ENCODE data around the gene PRCC.

PRCC gene

DNA sequence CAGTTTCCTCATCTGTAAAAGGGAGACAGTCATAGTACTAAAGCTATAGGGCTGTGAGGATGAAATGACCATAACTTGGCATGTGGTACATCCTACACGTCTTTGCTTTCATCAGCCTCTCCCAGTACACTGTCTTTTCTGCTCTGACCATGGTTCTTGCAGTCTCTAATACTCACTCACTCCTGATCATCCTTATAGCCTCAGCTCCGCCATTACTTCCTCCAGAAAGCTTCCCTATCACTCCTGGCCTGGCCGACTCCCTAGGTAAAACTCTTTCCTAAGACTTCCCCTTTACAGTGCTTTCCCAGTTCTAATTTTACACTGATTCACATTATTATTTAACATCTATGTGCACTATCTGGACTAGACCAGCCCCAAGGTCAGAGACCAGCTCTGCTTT, 21.5 kb upstream of the PRCC start:
- H3K27ac ChIP-seq (ENCODE audit: low read length) = peak overlapping the region; percentile 97
- H3K9me3 ChIP-seq (ENCODE audit: control insufficient read depth in 1 of 2, low read length in 2 of 2) = no peaks in the 10 kb centered on the region
- peak overlapping the region; percentile 65 to 73 for H3K4me3 ChIP-seq (ENCODE audit: low read depth in 1 of 2, low read length in 2 of 2)
- H3K27me3 ChIP-seq (ENCODE audit: low read depth, low read length) = no peaks in the 10 kb centered on the region
- peaks cover 21 to 50% of the 10 kb centered on the region in 2 donors for H3K36me3 ChIP-seq (ENCODE audit: control insufficient read depth in 1 of 2, insufficient read depth in 2 of 2, low read length in 2 of 2)
- peaks cover 39 to 58% of the 10 kb centered on the region in 2 donors for H3K4me1 ChIP-seq (ENCODE audit: control insufficient read depth in 1 of 2, insufficient read depth in 2 of 2, low read length in 2 of 2)

DNA sequence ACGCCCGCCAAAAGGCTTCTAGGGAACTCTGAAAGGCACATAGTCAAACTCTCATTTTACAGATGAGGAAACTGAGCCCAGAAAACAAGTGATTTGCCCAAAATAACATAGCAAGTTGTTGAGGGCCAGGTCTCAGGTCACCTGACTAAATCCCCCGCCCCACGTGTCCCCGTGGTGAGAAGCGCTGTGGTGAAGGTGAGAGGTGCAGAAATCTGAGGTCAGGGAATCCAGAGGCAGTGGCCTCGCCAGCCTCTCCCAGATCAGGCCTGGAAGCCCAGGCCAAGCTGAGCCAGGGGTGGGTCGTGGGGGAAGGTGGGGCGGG, 21.0 kb upstream of the PRCC start:
- H3K4me3 ChIP-seq (ENCODE audit: low read depth in 1 of 2, low read length in 2 of 2) = peak overlapping the region; percentile 65 to 73
- no peaks in the 10 kb centered on the region for H3K27me3 ChIP-seq (ENCODE audit: low read depth, low read length)
- peak overlapping the region; percentile 97 for H3K27ac ChIP-seq (ENCODE audit: low read length)
- H3K4me1 ChIP-seq (ENCODE audit: control insufficient read depth in 1 of 2, insufficient read depth in 2 of 2, low read length in 2 of 2) = peaks cover 37 to 56% of the 10 kb centered on the region in 2 donors
- H3K36me3 ChIP-seq (ENCODE audit: control insufficient read depth in 1 of 2, insufficient read depth in 2 of 2, low read length in 2 of 2) = peaks cover 21 to 50% of the 10 kb centered on the region in 2 donors
- no peaks in the 10 kb centered on the region for H3K9me3 ChIP-seq (ENCODE audit: control insufficient read depth in 1 of 2, low read length in 2 of 2)

DNA sequence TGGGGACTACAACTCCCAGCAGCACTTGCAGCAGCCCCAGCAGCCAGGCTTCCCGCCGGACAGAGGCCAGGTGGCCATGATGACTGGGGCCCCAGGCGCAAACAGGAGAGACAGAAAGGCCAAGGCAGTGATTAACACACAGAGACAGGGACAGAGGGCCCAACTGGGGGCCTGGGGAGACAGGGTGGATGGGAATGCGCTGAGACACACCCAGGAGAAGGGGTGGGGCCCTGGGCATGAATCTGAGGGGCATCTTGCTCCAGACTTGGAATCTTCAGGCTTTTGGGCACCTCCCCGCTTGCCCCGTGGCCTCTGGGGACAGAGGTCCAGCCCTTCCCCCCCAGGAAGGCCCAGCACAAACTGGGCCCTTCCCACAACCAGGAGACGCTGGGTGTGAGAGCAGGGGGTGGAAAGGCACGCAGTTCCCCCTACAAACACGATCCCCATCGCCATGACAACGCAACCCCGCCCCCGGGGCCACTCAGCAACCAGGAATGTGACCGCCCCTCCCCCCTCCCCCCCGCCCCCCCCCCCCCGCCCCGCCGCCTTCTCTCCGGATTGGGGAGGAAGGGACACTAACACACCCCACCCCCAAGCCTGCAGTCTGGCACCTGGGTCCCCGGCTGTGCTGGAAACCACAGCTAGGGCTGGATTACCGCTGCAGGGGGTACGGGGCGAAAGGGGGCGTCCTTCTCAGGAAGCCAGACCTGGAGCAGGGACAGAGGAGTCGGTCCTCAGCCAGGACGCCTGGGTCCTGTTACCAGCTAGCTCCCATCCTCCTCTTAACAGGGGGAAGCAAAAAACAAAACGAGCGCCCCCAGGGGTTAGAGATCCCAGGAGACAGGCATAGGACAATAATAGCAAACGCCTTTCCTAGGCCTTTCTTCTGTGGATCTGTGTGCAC, 20.4 kb upstream of the PRCC start:
- Histone ChIP-seq H3K36me3 (ENCODE audit: control insufficient read depth in 1 of 2, insufficient read depth in 2 of 2, low read length in 2 of 2) (peaks cover 19 to 48% of the 10 kb centered on the region in 2 donors), H3K4me3 (ENCODE audit: low read depth in 1 of 2, low read length in 2 of 2) (peak overlapping the region; percentile 90 to 93), H3K9me3 (ENCODE audit: control insufficient read depth in 1 of 2, low read length in 2 of 2) (no peaks in the 10 kb centered on the region), H3K27me3 (ENCODE audit: low read depth, low read length) (no peaks in the 10 kb centered on the region), H3K27ac (ENCODE audit: low read length) (peak overlapping the region; percentile 97), H3K4me1 (ENCODE audit: control insufficient read depth in 1 of 2, insufficient read depth in 2 of 2, low read length in 2 of 2) (peaks cover 32 to 52% of the 10 kb centered on the region in 2 donors)

GRCh38 chr1:156747742-156748669, 19.3 kb upstream of the PRCC start:
- Histone ChIP-seq H3K9me3 (ENCODE audit: control insufficient read depth in 1 of 2, low read length in 2 of 2) (no peaks in the 10 kb centered on the region), H3K4me3 (ENCODE audit: low read depth in 1 of 2, low read length in 2 of 2) (peak overlapping the region; percentile 90 to 93), H3K27ac (ENCODE audit: low read length) (peak overlapping the region; percentile 96), H3K27me3 (ENCODE audit: low read depth, low read length) (no peaks in the 10 kb centered on the region), H3K4me1 (ENCODE audit: control insufficient read depth in 1 of 2, insufficient read depth in 2 of 2, low read length in 2 of 2) (peaks cover 38 to 59% of the 10 kb centered on the region in 2 donors), H3K36me3 (ENCODE audit: control insufficient read depth in 1 of 2, insufficient read depth in 2 of 2, low read length in 2 of 2) (peaks cover 10 to 37% of the 10 kb centered on the region in 2 donors)

DNA sequence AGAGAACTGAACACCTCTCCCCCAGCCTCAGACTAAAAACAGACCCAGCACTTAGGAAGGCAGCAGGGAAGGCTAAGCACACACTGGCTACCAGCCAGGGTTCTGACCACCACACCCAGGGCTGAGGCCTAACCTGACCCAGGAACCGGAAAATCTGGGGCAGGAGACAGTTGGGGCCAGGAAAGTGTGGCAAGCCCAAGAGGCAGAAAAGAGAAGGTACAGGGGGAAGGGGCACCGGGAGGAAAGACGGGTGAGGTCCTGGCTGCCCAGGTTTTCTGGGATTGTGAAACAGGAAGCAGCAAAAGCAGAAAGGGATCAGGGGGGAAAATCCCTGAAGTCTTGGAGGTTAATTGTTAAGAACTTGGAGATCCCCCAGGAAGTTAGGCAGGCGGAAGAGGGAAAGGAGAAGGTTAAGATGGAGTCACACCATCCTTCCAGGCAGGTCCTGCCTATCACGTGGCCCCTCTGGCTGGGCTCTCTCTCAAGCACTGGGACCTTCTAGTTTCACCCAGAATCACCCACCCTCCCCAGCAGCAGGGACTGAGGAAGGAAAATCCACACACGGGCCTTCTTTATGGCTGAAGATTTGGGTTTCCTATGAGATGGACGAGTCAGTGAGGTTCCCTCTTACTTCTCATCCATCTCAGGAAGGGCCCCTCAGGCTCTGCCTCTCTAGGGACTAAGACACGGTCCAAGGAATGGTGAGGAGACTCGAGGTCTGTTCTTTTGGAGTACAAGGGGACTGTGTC, 18.5 kb upstream of the PRCC start:
- H3K27ac ChIP-seq (ENCODE audit: low read length) = peak overlapping the region; percentile 96
- H3K9me3 ChIP-seq (ENCODE audit: control insufficient read depth in 1 of 2, low read length in 2 of 2) = no peaks in the 10 kb centered on the region
- H3K27me3 ChIP-seq (ENCODE audit: low read depth, low read length) = no peaks in the 10 kb centered on the region
- H3K4me3 ChIP-seq (ENCODE audit: low read depth in 1 of 2, low read length in 2 of 2) = peak overlapping the region; percentile 90 to 93
- H3K4me1 ChIP-seq (ENCODE audit: control insufficient read depth in 1 of 2, insufficient read depth in 2 of 2, low read length in 2 of 2) = peaks cover 40 to 65% of the 10 kb centered on the region in 2 donors
- peaks cover 4 to 29% of the 10 kb centered on the region in 2 donors for H3K36me3 ChIP-seq (ENCODE audit: control insufficient read depth in 1 of 2, insufficient read depth in 2 of 2, low read length in 2 of 2)

DNA sequence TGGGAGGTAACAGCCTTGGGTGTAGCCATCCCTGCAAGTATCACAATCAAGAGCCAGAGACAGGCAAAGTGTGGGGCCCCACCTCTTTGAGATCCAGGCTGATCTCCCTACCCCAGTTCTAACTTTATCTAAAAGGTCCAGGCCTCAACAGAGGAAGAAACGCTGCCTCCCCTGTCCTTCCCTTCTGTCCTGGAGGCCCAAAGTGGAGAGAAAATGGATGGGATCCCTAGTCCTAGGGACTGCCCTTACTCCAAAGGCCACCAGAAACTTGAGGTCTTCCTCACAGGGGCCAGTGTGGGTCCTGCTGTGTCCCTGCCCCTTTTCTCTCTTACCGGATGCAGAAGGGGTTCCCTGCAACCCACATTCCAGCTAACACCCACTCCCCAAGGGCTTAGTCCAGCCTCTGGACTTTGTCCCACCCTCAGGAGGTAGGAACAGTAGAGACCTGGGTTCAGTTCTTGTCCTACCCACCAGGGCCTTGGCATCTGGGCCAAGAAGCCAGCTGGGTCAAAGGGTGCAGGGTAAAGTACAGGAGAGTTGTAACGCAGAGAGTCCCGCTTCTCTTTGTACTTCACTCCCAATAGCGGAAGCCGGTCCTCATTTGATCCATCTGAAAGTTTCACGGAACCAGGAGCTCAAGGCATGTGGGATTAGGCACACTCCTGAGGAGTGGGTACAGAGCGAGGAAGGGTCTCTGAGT, 17.8 kb upstream of the PRCC start:
- Histone ChIP-seq H3K4me3 (ENCODE audit: low read depth in 1 of 2, low read length in 2 of 2) (peak overlapping the region; percentile 90 to 93), H3K27me3 (ENCODE audit: low read depth, low read length) (no peaks in the 10 kb centered on the region), H3K4me1 (ENCODE audit: control insufficient read depth in 1 of 2, insufficient read depth in 2 of 2, low read length in 2 of 2) (peaks cover 40 to 65% of the 10 kb centered on the region in 2 donors), H3K9me3 (ENCODE audit: control insufficient read depth in 1 of 2, low read length in 2 of 2) (no peaks in the 10 kb centered on the region), H3K27ac (ENCODE audit: low read length) (peak overlapping the region; percentile 96), H3K36me3 (ENCODE audit: control insufficient read depth in 1 of 2, insufficient read depth in 2 of 2, low read length in 2 of 2) (peaks cover 0 to 24% of the 10 kb centered on the region in 2 donors)

DNA sequence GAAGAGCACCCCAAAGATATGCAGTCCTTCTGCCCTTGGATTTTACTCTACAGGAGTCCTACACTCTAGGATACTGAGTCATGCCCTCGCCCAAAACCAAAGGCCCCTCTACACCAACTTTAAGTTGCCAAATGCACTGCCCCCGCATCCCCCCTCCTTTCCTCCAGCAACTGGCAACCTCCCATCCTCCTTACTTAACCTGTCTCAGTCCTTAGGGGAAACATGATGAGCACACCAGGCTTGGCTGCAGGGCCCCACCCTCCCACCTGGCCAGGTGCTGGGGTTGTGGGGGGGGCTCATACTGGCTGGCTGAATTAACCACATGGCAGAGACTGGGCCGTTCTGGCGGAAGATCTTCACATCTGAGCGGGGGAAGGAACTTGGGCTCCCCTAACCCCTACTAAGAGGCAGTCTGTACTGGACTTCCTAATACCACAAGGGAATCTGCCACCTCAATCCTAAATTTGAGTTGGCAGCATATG, 17.1 kb upstream of the PRCC start:
- peak overlapping the region; percentile 90 to 93 for H3K4me3 ChIP-seq (ENCODE audit: low read depth in 1 of 2, low read length in 2 of 2)
- H3K9me3 ChIP-seq (ENCODE audit: control insufficient read depth in 1 of 2, low read length in 2 of 2) = no peaks in the 10 kb centered on the region
- H3K27me3 ChIP-seq (ENCODE audit: low read depth, low read length) = no peaks in the 10 kb centered on the region
- H3K36me3 ChIP-seq (ENCODE audit: control insufficient read depth in 1 of 2, insufficient read depth in 2 of 2, low read length in 2 of 2) = peaks cover 0 to 19% of the 10 kb centered on the region in 2 donors
- H3K27ac ChIP-seq (ENCODE audit: low read length) = peak overlapping the region; percentile 96
- peaks cover 40 to 60% of the 10 kb centered on the region in 2 donors for H3K4me1 ChIP-seq (ENCODE audit: control insufficient read depth in 1 of 2, insufficient read depth in 2 of 2, low read length in 2 of 2)

DNA sequence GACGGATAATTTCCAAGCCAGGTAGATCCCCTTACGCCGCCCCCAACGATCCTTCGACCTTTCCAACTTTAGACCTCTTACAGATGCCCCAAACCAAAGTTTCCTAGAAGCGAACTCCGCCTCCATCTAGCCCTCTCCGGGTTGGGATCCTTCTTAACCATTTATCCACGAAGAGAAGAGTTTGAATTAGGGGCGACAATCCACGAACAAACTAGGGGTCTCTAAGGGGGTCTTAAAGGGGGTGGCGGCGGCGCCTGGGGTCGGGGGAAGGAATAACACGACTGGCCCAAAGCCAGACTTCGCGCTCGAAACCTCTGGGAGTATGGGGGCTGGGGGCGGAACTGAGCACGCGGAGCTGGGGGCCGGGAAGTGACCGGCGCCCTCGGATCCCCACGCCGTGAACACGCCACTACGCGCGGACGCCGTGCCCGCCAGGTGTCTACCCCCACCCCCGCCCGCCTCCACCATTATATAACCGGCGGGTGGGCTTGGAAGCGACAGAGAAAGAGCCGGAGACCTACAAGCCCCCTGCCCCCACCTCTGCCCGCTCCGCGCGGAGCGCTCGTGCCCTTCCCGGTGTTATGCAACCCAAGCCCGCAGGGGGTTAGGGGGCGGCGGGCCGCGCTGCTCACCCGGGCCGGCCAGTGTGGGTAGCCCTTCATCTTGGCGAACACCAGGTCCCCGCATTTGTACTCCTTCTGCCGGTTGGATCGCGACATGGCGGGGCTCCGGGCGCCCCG, 16.5 kb upstream of the PRCC start:
- Histone ChIP-seq H3K4me1 (ENCODE audit: control insufficient read depth in 1 of 2, insufficient read depth in 2 of 2, low read length in 2 of 2) (peaks cover 35 to 53% of the 10 kb centered on the region in 2 donors), H3K4me3 (ENCODE audit: low read depth in 1 of 2, low read length in 2 of 2) (peak overlapping the region; percentile 90 to 93), H3K36me3 (ENCODE audit: control insufficient read depth in 1 of 2, insufficient read depth in 2 of 2, low read length in 2 of 2) (peaks cover 0 to 19% of the 10 kb centered on the region in 2 donors), H3K27me3 (ENCODE audit: low read depth, low read length) (no peaks in the 10 kb centered on the region), H3K9me3 (ENCODE audit: control insufficient read depth in 1 of 2, low read length in 2 of 2) (no peaks in the 10 kb centered on the region), H3K27ac (ENCODE audit: low read length) (peak overlapping the region; percentile 96)

GRCh38 chr1:156751451-156751756, 15.9 kb upstream of the PRCC start, which contains the start of gene HDGF:
HDGF (minus strand) TSS chr1:156751675; CDS start chr1:156751429, 246 bp downstream.
- Histone ChIP-seq H3K36me3 (ENCODE audit: control insufficient read depth in 1 of 2, insufficient read depth in 2 of 2, low read length in 2 of 2) (peaks cover 0 to 19% of the 10 kb centered on the region in 2 donors), H3K4me3 (ENCODE audit: low read depth in 1 of 2, low read length in 2 of 2) (peak within 1 kb of the TSS; percentile 90 to 96), H3K4me1 (ENCODE audit: control insufficient read depth in 1 of 2, insufficient read depth in 2 of 2, low read length in 2 of 2) (peaks cover 34 to 48% of the 10 kb centered on the region in 2 donors), H3K9me3 (ENCODE audit: control insufficient read depth in 1 of 2, low read length in 2 of 2) (no peaks in the 10 kb centered on the region), H3K27me3 (ENCODE audit: low read depth, low read length) (no peaks in the 10 kb centered on the region), H3K27ac (ENCODE audit: low read length) (peak within 1 kb of the TSS; percentile 96)
